GM12892 (cell line): ENCODE measurements around the gene LYZL4.

Experiments
- POLR2A ChIP-seq: IDR thresholded peaks from 2 replicates; pipeline ENCODE4 v1.6.1; 2011; ENCODE audit warnings: low read depth, low read length, control low read depth
- POLR2AphosphoS5 ChIP-seq: IDR thresholded peaks from 2 replicates; pipeline ENCODE4 v1.6.1; 2011; ENCODE audit warnings: low read depth, low read length, control low read depth

GRCh38 chr3:42434777-42435380 lies 24.5 kb upstream of the LYZL4 start:
- TF ChIP-seq POLR2A (no peak), POLR2AphosphoS5 (no peak)
